Thyroid gland (tissue), 4 donors: ENCODE data around the gene JAKMIP3. TPM values are rescaled to one million over a fixed set of nuclear protein-coding genes. Genes with fewer than 3 reads are reported as not detected.

Source experiments
- DNase-seq, 2 donors: peaks; one replicate each; pipeline ENCODE4 v3.0.0-alpha.2; 2019
- H3K27ac ChIP-seq, 3 donors: fragments of 200-600 bp; sonication (generic); 1 replicate in 2 of 3; 2 replicates in 1 of 3; pipeline ENCODE4 v1.5.1; 2016 to 2019; ENCODE audit warnings: mild to moderate bottlenecking in 1 of 3, moderate library complexity in 1 of 3
- H3K27me3 ChIP-seq: fragments of 200-600 bp; sonication (generic); one replicate; pipeline ENCODE4 v1.5.1; 2019
- H3K36me3 ChIP-seq, 2 donors: fragments of 200-600 bp; sonication (generic); one replicate each; pipeline ENCODE4 v1.5.1; 2016 to 2019
- H3K4me1 ChIP-seq, 2 donors: fragments of 200-600 bp; sonication (generic); one replicate each; pipeline ENCODE4 v1.5.1; 2017 to 2019
- H3K4me3 ChIP-seq, 3 donors: fragments of 200-600 bp; sonication (generic); replicated peaks in 1 of 3; 1 replicate in 2 of 3; 2 replicates in 1 of 3; pipeline ENCODE4 v1.5.1; 2016; ENCODE audit warnings: mild to moderate bottlenecking in 1 of 3
- H3K9me3 ChIP-seq: fragments of 200-600 bp; sonication (generic); one replicate; pipeline ENCODE4 v1.5.1; 2017
- POLR2A ChIP-seq, 2 donors: fragments of 450-650 bp; IDR thresholded peaks; one replicate each; pipeline ENCODE4 v1.6.1; 2017; ENCODE audit warnings: antibody characterized with exemption in 2 of 2, mild to moderate bottlenecking in 2 of 2, moderate library complexity in 1 of 2
- WGBS, 2 donors: methylation state at CpG; one replicate each; pipeline ENCODE4 v1.1.5; 2017; 5-methylcytosine and 5-hydroxymethylcytosine counted together
- intact Hi-C: fragments of 100-400 bp; cut with DNase I; formaldehyde crosslinking; loops from one replicate; pipeline ENCODE4 v1.15.1; 2023
- total RNA-seq, 4 donors: library from RNA; depleted of rRNA; stranded (reverse); fragments of >200 nt; gene quantifications; one replicate each; pipeline ENCODE4 v1.2.3, GENCODE V29; 2016
- TF ChIP-seq, protein P1 (sequence below), 6 experiments: fragments of 200-600 bp in 3 of 6; fragments of 450-650 bp in 3 of 6; sonication (generic) in 3 of 6; IDR thresholded peaks; one replicate each; pipeline ENCODE4 v1.5.1; 2016 to 2019; ENCODE audit warnings: antibody characterized with exemption in 6 of 6, mild to moderate bottlenecking in 2 of 6, inconsistent platforms in 1 of 6, moderate library complexity in 1 of 6

The JAKMIP3 gene
- total RNA-seq, 4 donors from 2014 or later, result 1.1 to 3.0 (median 1.6) TPM

DNA sequence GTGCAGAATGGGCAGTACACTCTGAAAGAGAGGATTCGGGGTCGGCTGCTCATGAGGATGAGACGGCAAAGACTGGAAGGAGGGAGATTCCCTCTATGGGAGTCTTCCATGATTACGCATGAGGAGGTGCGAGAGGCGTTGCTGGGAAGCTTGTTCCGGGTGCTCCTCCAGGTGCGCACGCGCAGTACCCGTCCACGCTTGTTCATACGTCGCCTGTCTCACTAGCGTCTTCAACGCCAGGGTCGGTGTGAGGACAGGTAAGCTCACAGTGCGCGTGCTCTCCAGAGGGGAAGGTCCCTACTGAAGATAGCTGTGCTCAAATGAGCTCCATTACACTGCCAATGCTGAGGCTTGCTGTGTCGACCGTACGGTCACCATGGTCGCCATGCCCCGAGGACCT lies 44.7 kb upstream of the JAKMIP3 start:
- Histone ChIP-seq H3K4me1 (peaks cover 0 to 11% of the 10 kb centered on the region in 2 donors), H3K9me3 (no peaks in the 10 kb centered on the region), H3K27ac (no peak overlapping the region), H3K36me3 (no peaks in the 10 kb centered on the region), H3K27me3 (no peaks in the 10 kb centered on the region), H3K4me3 (no peak overlapping the region)
- 92% methylated on average over 19 to 24 of the region's 24 CpGs for WGBS, 2 donors
- TF ChIP-seq, protein P1, sequence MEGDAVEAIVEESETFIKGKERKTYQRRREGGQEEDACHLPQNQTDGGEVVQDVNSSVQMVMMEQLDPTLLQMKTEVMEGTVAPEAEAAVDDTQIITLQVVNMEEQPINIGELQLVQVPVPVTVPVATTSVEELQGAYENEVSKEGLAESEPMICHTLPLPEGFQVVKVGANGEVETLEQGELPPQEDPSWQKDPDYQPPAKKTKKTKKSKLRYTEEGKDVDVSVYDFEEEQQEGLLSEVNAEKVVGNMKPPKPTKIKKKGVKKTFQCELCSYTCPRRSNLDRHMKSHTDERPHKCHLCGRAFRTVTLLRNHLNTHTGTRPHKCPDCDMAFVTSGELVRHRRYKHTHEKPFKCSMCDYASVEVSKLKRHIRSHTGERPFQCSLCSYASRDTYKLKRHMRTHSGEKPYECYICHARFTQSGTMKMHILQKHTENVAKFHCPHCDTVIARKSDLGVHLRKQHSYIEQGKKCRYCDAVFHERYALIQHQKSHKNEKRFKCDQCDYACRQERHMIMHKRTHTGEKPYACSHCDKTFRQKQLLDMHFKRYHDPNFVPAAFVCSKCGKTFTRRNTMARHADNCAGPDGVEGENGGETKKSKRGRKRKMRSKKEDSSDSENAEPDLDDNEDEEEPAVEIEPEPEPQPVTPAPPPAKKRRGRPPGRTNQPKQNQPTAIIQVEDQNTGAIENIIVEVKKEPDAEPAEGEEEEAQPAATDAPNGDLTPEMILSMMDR (IDR thresholded peaks at IDR 0.05), result no peak
- no peak for TF ChIP-seq POLR2A (IDR thresholded peaks at IDR 0.05)
- DNase-seq, result no peak
- intact Hi-C loops, result no loop called here

DNA sequence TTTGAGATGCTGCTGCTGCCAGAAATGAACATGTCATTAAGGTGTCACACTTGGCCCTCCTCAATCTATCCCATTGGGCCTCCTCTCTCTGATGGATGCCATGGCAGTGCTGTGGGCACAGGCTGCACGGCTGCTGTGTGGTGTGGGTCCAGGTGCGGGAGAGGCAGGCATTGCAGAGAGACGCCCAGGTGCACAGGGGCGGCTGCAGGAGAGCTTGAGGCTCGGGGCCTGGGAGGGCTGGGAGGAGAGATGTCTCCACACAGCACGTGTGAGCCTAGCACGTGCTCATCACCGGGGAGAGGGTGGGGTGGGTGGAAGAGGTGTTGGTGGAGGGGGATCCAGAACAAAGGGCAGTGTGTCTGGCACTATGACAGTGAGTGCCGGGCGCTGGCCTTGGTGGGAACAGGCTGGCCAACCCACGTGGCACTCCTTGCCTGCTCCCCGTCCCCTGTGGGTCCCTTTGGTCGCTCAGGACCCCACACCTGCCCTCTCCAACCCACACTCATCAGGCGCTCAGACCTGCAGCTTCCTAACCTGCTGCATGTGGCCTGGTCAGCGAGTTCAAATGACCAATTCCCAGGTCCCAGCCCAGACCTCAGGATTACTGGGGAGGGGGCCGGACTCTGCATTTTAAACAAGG lies 44.1 kb upstream of the JAKMIP3 start:
- no peaks in the 10 kb centered on the region for H3K9me3 ChIP-seq
- intact Hi-C loops, result loop anchor here (2.0 kb wide), 1 partner anchor 137 kb away; no protein-coding TSS in a partner anchor
- H3K27ac ChIP-seq, result no peak overlapping the region
- H3K4me3 ChIP-seq, result no peak overlapping the region
- no peaks in the 10 kb centered on the region for H3K27me3 ChIP-seq
- TF ChIP-seq, protein P1 (IDR thresholded peaks at IDR 0.05), result no peak
- TF ChIP-seq POLR2A (IDR thresholded peaks at IDR 0.05), result no peak
- DNase-seq, result no peak
- H3K4me1 ChIP-seq, result peaks cover 0 to 11% of the 10 kb centered on the region in 2 donors
- WGBS, 2 donors, result 84 to 86% methylated on average over 11 to 12 of the region's 16 CpGs
- H3K36me3 ChIP-seq, result no peaks in the 10 kb centered on the region

DNA sequence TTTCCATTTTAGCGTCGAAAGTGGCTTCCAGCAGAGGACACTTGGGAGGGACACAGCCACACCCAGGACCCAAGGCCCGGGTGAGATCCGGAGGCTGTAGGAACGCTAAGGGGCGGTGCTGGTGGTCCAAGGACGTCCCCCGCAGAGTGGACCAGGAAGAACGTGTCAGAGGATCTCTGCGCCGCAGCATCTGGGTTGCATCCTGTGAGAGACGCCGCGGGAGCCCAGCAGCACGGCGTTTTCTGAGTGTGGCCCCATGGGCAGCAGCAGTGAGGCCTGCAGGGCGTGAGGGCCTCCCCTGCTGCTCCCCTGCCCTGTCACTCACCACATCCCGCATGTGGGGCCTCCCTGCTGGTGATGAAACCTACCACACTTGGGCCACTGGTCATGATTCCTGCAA lies 43.5 kb upstream of the JAKMIP3 start:
- H3K27ac ChIP-seq, result no peak overlapping the region
- intact Hi-C loops, result loop anchor here (2.0 kb wide), 1 partner anchor 137 kb away; no protein-coding TSS in a partner anchor
- TF ChIP-seq POLR2A (IDR thresholded peaks at IDR 0.05), result no peak
- TF ChIP-seq, protein P1 (IDR thresholded peaks at IDR 0.05), result no peak
- WGBS, 2 donors, result 78 to 83% methylated on average over 12 to 17 of the region's 18 CpGs
- no peak for DNase-seq
- H3K9me3 ChIP-seq, result no peaks in the 10 kb centered on the region
- H3K27me3 ChIP-seq, result no peaks in the 10 kb centered on the region
- no peak overlapping the region for H3K4me3 ChIP-seq
- no peaks in the 10 kb centered on the region for H3K36me3 ChIP-seq
- H3K4me1 ChIP-seq, result peaks cover 0 to 11% of the 10 kb centered on the region in 2 donors

DNA sequence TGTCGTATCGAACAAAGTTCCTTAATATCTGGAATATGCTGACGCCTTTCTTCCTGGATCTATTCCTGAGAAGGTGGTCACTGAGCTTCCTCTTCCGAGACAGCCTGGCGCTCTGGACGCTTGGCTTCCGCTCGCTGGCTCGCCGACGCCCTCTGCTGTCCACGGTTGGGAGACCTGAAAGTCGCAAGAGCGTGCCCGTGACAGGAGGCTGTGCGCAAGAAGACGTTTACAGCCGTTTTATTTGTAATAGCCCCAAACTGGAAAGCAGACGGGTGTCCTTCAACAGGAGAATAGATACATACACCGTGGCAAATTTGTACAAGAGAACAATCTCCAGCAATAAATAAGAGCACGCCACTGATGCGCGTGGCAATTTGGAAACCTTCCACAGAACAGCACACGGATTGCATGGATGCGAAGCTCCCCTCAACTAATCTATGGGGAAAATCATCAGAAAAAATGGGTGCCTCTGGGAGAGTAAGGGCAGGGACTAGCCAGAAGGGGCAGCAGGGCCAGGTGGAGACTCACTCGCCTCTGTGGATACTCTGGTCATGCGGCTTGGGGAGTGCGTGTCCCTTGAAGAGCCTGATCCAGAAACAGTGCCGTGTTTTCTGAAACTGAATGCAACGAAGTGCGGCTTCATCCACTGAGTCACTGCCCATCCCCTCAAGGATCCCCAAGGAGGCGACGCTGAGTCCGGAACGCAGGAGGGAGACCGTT lies 42.5 kb upstream of the JAKMIP3 start:
- no peak overlapping the region for H3K27ac ChIP-seq
- no peak for TF ChIP-seq POLR2A (IDR thresholded peaks at IDR 0.05)
- TF ChIP-seq, protein P1 (IDR thresholded peaks at IDR 0.05), result peak; percentile 60 to 94 (median 86)
- H3K4me3 ChIP-seq, result no peak overlapping the region
- H3K36me3 ChIP-seq, result no peaks in the 10 kb centered on the region
- peaks cover 0 to 11% of the 10 kb centered on the region in 2 donors for H3K4me1 ChIP-seq
- no peaks in the 10 kb centered on the region for H3K27me3 ChIP-seq
- peak; percentile 78 to 86 for DNase-seq
- intact Hi-C loops, result loop anchor here (2.0 kb wide), 1 partner anchor 138 kb away; no protein-coding TSS in a partner anchor
- 15 to 16% methylated on average over 36 of the region's 36 CpGs for WGBS, 2 donors
- no peaks in the 10 kb centered on the region for H3K9me3 ChIP-seq
